ENCODE measurements around the gene HNRNPH2. TPM values are rescaled to one million over a fixed set of nuclear protein-coding genes. Genes with fewer than 3 reads are reported as not detected.
A peak's percentile ranks its signal among the peaks of the same experiment; 100 is the strongest.

The HNRNPH2 gene
- total RNA-seq, 1 donor from 2014 or later: 67.8 TPM

- H3K4me3 ChIP-seq (ENCODE audit: low read depth, low read length): no peak overlapping the region
- DNase-seq (ENCODE audit: low read depth): no peak
- no peak for TF ChIP-seq CTCF (conservative IDR thresholded peaks at IDR 0.05; ENCODE audit: low read depth, low read length)
Observed at GRCh38 chrX:101449279-101449678, 41.3 kb downstream of the HNRNPH2 start.

GRCh38 chrX:101450085-101450484 lies 42.1 kb downstream of the HNRNPH2 start:
- DNase-seq (ENCODE audit: low read depth): no peak

DNA sequence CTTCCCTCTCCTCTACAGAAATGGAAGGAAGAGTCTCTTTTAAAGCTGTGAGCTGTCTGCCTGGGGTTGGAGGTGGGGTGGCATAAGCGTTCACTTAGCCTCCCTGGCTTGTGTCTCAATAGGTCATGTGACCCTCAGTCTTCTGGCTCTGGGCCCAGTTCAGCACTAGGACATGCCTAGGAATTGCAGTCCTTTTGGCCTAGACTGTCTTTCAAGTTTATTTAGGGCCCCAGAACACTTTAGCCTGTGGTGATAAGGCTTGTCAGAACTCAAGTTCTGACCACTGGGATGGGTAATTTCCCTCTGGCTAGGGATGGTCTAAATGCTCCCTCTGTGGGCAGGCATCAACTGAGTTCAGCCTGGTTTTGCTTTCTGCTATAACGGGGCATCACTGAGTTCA lies 42.9 kb downstream of the HNRNPH2 start:
- no peak for DNase-seq (ENCODE audit: low read depth)
- no peak overlapping the region for H3K4me3 ChIP-seq (ENCODE audit: low read depth, low read length)
- no peak for TF ChIP-seq CTCF (conservative IDR thresholded peaks at IDR 0.05; ENCODE audit: low read depth, low read length)

More at GRCh38 chrX:101450085-101450484, 42.1 kb downstream of the HNRNPH2 start:
- TF ChIP-seq CTCF (conservative IDR thresholded peaks at IDR 0.05; ENCODE audit: low read depth, low read length): no peak
- H3K4me3 ChIP-seq (ENCODE audit: low read depth, low read length): no peak overlapping the region

- no peak for TF ChIP-seq CTCF (conservative IDR thresholded peaks at IDR 0.05; ENCODE audit: low read depth, low read length)
- no peak overlapping the region for H3K4me3 ChIP-seq (ENCODE audit: low read depth, low read length)
- no peak for DNase-seq (ENCODE audit: low read depth)
Observed at GRCh38 chrX:101452056-101452455, 44.0 kb downstream of the HNRNPH2 start.

DNA sequence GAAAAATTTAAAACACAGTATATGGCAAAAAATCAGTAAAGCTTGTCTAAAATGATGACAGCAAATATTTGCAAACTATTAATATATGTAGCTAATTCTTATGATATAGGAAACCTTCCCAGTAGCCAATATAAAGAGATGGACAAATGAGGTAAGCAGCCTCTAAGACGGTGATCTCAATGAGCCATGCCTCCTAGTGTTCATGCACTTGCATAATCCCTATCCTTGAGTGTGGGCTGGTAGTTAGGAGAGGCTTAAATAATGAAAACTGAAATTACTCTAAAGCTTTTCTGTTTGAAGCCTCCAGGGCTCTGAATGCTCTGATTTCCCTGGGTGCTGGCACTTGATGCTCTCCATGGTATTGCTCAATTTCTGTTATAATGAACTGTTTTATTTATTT lies 52.6 kb downstream of the HNRNPH2 start:
- DNase-seq (ENCODE audit: low read depth): no peak
- no peak overlapping the region for H3K4me3 ChIP-seq (ENCODE audit: low read depth, low read length)
- no peak for TF ChIP-seq CTCF (conservative IDR thresholded peaks at IDR 0.05; ENCODE audit: low read depth, low read length)

DNA sequence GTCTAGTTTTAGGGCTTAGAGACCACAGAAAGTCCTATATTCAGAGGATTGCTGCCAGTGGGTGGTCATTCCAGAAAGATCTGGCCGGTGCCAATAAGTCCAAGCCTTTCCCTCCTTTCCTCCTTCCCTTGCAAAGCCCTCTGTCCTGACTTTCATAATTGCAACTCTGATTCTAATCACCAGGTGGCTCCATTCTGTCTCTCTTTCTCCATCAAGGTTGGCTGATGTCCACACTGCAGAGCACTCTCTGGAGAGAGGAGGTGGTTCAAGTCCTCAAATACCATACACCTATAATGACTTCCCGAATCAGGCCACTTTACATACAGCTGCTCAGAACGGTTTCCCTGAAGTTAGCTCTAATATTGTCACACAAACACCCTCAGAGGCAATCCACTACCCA lies 54.9 kb downstream of the HNRNPH2 start:
- peak; percentile 44 for TF ChIP-seq CTCF (conservative IDR thresholded peaks at IDR 0.05; ENCODE audit: low read depth, low read length)
- no peak for DNase-seq (ENCODE audit: low read depth)
- no peak overlapping the region for H3K4me3 ChIP-seq (ENCODE audit: low read depth, low read length)

Other genes starting within 250 kb of the HNRNPH2 start
- gene DRP2, start 188.4 kb upstream of the HNRNPH2 start, total RNA-seq: 0.22 and 0.86 TPM in 2 replicates
- 0.36 and 1.3 TPM in 2 replicates for gene TAF7L, start 116.9 kb upstream of the HNRNPH2 start, total RNA-seq
- 3.6 and 12.2 TPM in 2 replicates for gene TIMM8A, start 59.5 kb upstream of the HNRNPH2 start, total RNA-seq
- gene BTK, start 22.0 kb upstream of the HNRNPH2 start, total RNA-seq: 0.14 TPM in 1 of 2 replicates, not detected in the other
- 507 and 845 TPM in 2 replicates for gene RPL36A, start 17.2 kb upstream of the HNRNPH2 start, total RNA-seq
- 53.3 and 61.6 TPM in 2 replicates for gene GLA, start 297 bp upstream of the HNRNPH2 start, total RNA-seq
- 0.65 and 1.6 TPM in 2 replicates for gene ARMCX4, start 77.2 kb downstream of the HNRNPH2 start, total RNA-seq
- gene ARMCX1, start 142.3 kb downstream of the HNRNPH2 start, total RNA-seq: 15.5 and 18.3 TPM in 2 replicates
- gene ARMCX6, start 209.8 kb downstream of the HNRNPH2 start, total RNA-seq: 14.4 and 20.5 TPM in 2 replicates
- 20.3 and 22.7 TPM in 2 replicates for gene ARMCX3, start 214.9 kb downstream of the HNRNPH2 start, total RNA-seq

Data from epithelial cell of proximal tubule (primary cell).